Ovary (tissue), 9 donors: Measurements from ENCODE around the gene CREG2. TPM values are rescaled to one million over a fixed set of nuclear protein-coding genes. Genes with fewer than 3 reads are reported as not detected.

Source experiments
- DNase-seq, 5 donors: peaks; one replicate each; pipeline ENCODE4 v3.0.0-alpha.2; 2019 to 2020
- H3K27ac ChIP-seq, 2 donors: fragments of 200-600 bp; one replicate each; pipeline versions ENCODE4 v1.5.1 to v1.8.0; 2019 to 2022
- H3K27me3 ChIP-seq: fragments of 200-600 bp; one replicate; pipeline ENCODE4 v1.8.0; 2022
- H3K36me3 ChIP-seq: fragments of 200-600 bp; sonication (generic); one replicate; pipeline ENCODE4 v1.5.1; 2019
- H3K4me1 ChIP-seq: one replicate; pipeline ENCODE4 v1.8.1; 2013; ENCODE audit warnings: mild to moderate bottlenecking, moderate library complexity; ENCODE audit not compliant: insufficient read depth
- H3K4me3 ChIP-seq: fragments of 200-600 bp; sonication (generic); one replicate; pipeline ENCODE4 v1.5.1; 2017
- H3K9me3 ChIP-seq, 2 donors: fragments of 200-600 bp in 1 of 2; sonication (generic) in 1 of 2; one replicate each; pipeline versions ENCODE4 v1.5.1 to v1.8.1; 2013 to 2019; ENCODE audit warnings: mild to moderate bottlenecking in 1 of 2, moderate library complexity in 1 of 2
- CTCF ChIP-seq, 3 donors: fragments of 450-650 bp in 2 of 3; fragments of 200-600 bp in 1 of 3; IDR thresholded peaks; one replicate each; pipeline versions ENCODE4 v1.5.1 to v1.8.0; 2016 to 2022; ENCODE audit warnings: antibody characterized with exemption in 3 of 3, mild to moderate bottlenecking in 1 of 3
- EP300 ChIP-seq: sonication (generic); formaldehyde crosslinking; IDR thresholded peaks from one replicate; pipeline ENCODE4 v1.6.1; 2017; ENCODE audit warnings: antibody characterized with exemption
- POLR2A ChIP-seq: fragments of 450-650 bp; IDR thresholded peaks from one replicate; pipeline ENCODE4 v1.6.1; 2017; ENCODE audit warnings: antibody characterized with exemption, mild to moderate bottlenecking, moderate library complexity
- WGBS, 3 donors: extraction: QIAGEN DNeasy Blood & Tissue Kit in 1 of 3; methylation state at CpG; one replicate each; pipeline versions ENCODE4 v1.1.5 to v1.1.7; 2013 to 2017; 5-methylcytosine and 5-hydroxymethylcytosine counted together
- intact Hi-C, 4 donors: fragments of 100-400 bp; cut with DNase I; formaldehyde crosslinking; loops; one replicate each; pipeline versions ENCODE4 v1.11.0 to v1.15.1; 2022 to 2023
- polyA plus RNA-seq, 2 donors: library from polyadenylated mRNA; stranded (reverse); fragments of 200-250 nt in 1 of 2; fragments of 350-450 nt in 1 of 2; fragmentation: Illumina TruSeq in 1 of 2; extraction: RNeasy Lipid Tissue Mini Kit (QIAGEN cat#74804) in 1 of 2; gene quantifications; one replicate each; pipeline ENCODE4 v1.2.3, GENCODE V29; 2013 to 2014
- total RNA-seq, 7 donors: library from RNA; depleted of rRNA in 2 of 7; stranded (reverse); fragments of >200 nt in 2 of 7; fragmentation: NEBNext Ultra II Directional in 3 of 7; extraction: Animal tissue kit (Norgen Biotek cat#: 25700) in 3 of 7; gene quantifications; one replicate each; pipeline versions ENCODE4 v1.1.0 to v1.2.4, GENCODE V29; 2016 to 2023
- donor health status: DM: no; HTN: no; CAD: no; lungs with moderate emphysema.
- donor health status: DM: no; HTN: no; CAD: no.
- donor health status: Bipolar disorder and iron deficiency.
- donor health status: DM: yes; HTN: yes; CAD: no.
- donor health status: DM: no; HTN: no; CAD: no.
- donor health status: DM: yes; HTN: yes; CAD: no.

The CREG2 gene
- total and polyA plus RNA-seq, 9 donors: 0.04 to 0.57 (median 0.19) TPM; not detected in 1

- intact Hi-C loops: no loop called here
- TF ChIP-seq CTCF (IDR thresholded peaks at IDR 0.05): no peak
- no peak for TF ChIP-seq EP300
- no peak for TF ChIP-seq POLR2A
Measured at GRCh38 chr2:101401906-101402305, 14.6 kb upstream of the CREG2 start.

GRCh38 chr2:101401326-101401665 is 14.0 kb upstream of the CREG2 start:
- intact Hi-C loops: no loop called here
- Histone ChIP-seq H3K36me3 (no peaks in the 10 kb centered on the region), H3K9me3 (no peaks in the 10 kb centered on the region), H3K4me1 (no peaks in the 10 kb centered on the region), H3K27me3 (no peaks in the 10 kb centered on the region), H3K4me3 (no peak overlapping the region), H3K27ac (no peak overlapping the region)
- WGBS, 3 donors: 78 to 89% (median 83%) methylated on average over 8 of the region's 8 CpGs
- no peak for DNase-seq
- TF ChIP-seq POLR2A (no peak), CTCF (IDR thresholded peaks at IDR 0.05) (no peak), EP300 (no peak)

More at GRCh38 chr2:101401906-101402305, 14.6 kb upstream of the CREG2 start:
- Histone ChIP-seq H3K9me3 (no peaks in the 10 kb centered on the region), H3K27me3 (no peaks in the 10 kb centered on the region), H3K27ac (no peak overlapping the region), H3K36me3 (no peaks in the 10 kb centered on the region), H3K4me3 (no peak overlapping the region), H3K4me1 (no peaks in the 10 kb centered on the region)
- WGBS, 3 donors: 73 to 81% (median 79%) methylated on average over 5 of the region's 5 CpGs
- no peak for DNase-seq

GRCh38 chr2:101400506-101401325 is 13.4 kb upstream of the CREG2 start:
- WGBS, 3 donors: 53 to 67% (median 64%) methylated on average over 18 of the region's 18 CpGs
- intact Hi-C loops: no loop called here
- no peak overlapping the region for H3K27ac ChIP-seq

GRCh38 chr2:101400048-101400447 is 12.7 kb upstream of the CREG2 start:
- H3K36me3 ChIP-seq: no peaks in the 10 kb centered on the region
- no peak for TF ChIP-seq EP300
- TF ChIP-seq POLR2A: no peak
- TF ChIP-seq CTCF (IDR thresholded peaks at IDR 0.05): no peak
- no peak for DNase-seq
- 79 to 85% (median 84%) methylated on average over 8 of the region's 8 CpGs for WGBS, 3 donors
- no peaks in the 10 kb centered on the region for H3K9me3 ChIP-seq
- H3K4me3 ChIP-seq: no peak overlapping the region
- intact Hi-C loops: no loop called here
- H3K4me1 ChIP-seq: no peaks in the 10 kb centered on the region
- H3K27ac ChIP-seq: no peak overlapping the region
- H3K27me3 ChIP-seq: no peaks in the 10 kb centered on the region

More at GRCh38 chr2:101400506-101401325, 13.4 kb upstream of the CREG2 start:
- H3K4me1 ChIP-seq: no peaks in the 10 kb centered on the region
- H3K36me3 ChIP-seq: no peaks in the 10 kb centered on the region
- no peak for DNase-seq
- TF ChIP-seq POLR2A (no peak), CTCF (IDR thresholded peaks at IDR 0.05) (no peak), EP300 (no peak)
- H3K4me3 ChIP-seq: no peak overlapping the region
- H3K27me3 ChIP-seq: no peaks in the 10 kb centered on the region
- H3K9me3 ChIP-seq: no peaks in the 10 kb centered on the region
